WI38 (cell line): ENCODE measurements around the gene STON2.
"Not testable (repeated sequence)": the region's sequence is repeated elsewhere in the genome, so short reads cannot be mapped to it uniquely, and the experiment has no call there.

Source experiments
- H3K4me3 ChIP-seq: 2 replicates; pipeline ENCODE4 v1.5.1; 2011; ENCODE audit warnings: low read depth, mild to moderate bottlenecking, control low read depth, low read length
- TF ChIP-seq, protein P1 (sequence below): IDR thresholded peaks from 2 replicates; pipeline ENCODE4 v1.5.1; 2012; ENCODE audit warnings: low read depth, mild to moderate bottlenecking, control low read depth, low read length

STON2 gene

GRCh38 chr14:81382517-81383225 is 17.5 kb downstream of the STON2 start:
- no peak overlapping the region for H3K4me3 ChIP-seq
- TF ChIP-seq, protein P1, sequence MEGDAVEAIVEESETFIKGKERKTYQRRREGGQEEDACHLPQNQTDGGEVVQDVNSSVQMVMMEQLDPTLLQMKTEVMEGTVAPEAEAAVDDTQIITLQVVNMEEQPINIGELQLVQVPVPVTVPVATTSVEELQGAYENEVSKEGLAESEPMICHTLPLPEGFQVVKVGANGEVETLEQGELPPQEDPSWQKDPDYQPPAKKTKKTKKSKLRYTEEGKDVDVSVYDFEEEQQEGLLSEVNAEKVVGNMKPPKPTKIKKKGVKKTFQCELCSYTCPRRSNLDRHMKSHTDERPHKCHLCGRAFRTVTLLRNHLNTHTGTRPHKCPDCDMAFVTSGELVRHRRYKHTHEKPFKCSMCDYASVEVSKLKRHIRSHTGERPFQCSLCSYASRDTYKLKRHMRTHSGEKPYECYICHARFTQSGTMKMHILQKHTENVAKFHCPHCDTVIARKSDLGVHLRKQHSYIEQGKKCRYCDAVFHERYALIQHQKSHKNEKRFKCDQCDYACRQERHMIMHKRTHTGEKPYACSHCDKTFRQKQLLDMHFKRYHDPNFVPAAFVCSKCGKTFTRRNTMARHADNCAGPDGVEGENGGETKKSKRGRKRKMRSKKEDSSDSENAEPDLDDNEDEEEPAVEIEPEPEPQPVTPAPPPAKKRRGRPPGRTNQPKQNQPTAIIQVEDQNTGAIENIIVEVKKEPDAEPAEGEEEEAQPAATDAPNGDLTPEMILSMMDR: no peak

- H3K4me3 ChIP-seq: not testable (repeated sequence)
Measured at GRCh38 chr14:81380009-81380408, 20.1 kb downstream of the STON2 start.

DNA sequence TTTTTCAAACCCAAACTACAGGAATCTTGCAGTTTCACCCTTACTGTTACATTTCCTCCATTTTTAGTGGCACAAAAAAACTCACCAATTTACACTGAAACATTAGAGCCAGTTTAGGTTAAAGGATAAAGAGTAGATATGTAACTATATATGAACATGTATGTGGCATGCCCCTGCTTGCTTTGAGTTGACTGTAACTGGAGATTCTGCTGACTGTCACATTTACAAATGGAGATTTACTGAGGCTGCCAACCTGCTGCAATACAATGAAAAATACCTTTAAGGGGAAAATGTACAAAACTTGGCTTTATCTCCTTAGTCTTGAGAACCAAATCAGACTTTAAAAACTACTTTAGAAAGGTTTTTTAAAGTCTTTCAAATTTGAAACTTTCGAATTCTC is 28.3 kb downstream of the STON2 start:
- H3K4me3 ChIP-seq: no peak overlapping the region
- TF ChIP-seq, protein P1: no peak

DNA sequence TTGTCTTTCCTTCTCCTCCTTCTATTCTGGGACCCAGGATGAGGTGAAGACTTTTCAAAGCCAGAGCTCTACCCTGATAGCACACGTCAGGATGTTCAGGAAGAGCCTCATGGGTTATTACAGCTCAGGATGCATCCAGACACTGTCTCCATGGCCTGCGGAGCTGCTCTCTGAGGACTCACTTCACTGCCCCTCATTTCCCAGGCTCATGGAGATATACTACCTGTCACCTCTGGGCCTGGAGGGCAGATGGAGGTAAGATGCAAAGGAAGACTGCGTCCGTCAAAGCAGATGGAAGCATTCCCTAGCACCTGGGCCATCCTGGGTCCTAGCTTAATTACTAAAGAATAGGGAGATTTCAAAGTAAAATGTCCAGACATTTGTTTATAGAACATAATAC is 32.6 kb downstream of the STON2 start:
- TF ChIP-seq, protein P1: no peak
- H3K4me3 ChIP-seq: no peak overlapping the region

GRCh38 chr14:81366884-81367283 is 33.2 kb downstream of the STON2 start:
- H3K4me3 ChIP-seq: no peak overlapping the region
- TF ChIP-seq, protein P1: no peak

DNA sequence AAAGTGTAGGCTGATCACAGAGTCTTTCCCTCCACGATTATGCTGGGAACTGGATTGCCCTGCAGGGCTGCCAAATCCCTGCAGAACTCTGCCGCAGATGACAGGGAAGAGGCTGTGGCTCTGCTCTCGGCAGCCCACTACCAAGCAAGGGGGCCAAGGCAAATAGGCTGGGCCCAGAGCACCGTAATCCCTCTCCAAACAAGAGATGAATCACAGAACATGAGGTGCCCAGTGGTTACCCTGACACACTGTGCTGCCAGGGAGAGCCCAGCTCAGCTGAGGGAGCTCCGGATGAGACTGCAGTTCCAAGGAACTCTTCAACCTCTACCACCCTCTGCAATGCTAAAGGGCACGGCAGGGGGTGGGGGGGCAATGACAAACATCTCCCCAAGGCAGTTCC is 33.9 kb downstream of the STON2 start:
- TF ChIP-seq, protein P1: no peak
- H3K4me3 ChIP-seq: no peak overlapping the region

DNA sequence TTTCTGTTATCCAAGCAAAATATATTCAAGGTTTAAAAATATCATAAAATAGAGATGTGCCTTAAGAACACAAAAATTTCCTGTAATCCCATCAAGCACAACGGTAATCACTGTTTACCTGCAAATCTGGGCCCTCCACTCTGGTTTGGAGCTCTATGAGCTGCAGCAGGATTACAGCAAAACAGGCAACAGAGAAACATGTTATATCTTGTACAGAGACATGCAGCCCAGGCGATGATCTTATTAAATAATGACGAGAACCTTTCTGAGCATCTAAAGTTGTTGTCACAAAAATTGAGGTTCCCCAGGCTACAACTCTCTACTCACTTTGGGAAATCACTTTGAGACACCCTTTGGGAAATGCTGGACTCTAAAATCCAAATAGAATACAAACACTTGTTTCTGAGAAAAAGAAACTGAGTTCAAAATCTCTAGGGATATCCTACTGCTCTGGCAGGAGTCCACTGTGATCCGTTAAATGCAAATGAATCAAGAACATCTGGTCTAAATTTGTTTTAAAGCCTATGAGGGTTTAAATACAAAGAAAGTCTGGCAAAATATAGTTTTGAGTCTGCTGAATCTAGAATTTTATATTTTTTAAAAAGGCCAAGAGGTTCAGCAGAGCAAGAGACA is 36.3 kb downstream of the STON2 start:
- TF ChIP-seq, protein P1: no peak
- H3K4me3 ChIP-seq: no peak overlapping the region
